Parathyroid adenoma (tissue), 2 donors: ENCODE measurements around the gene SPECC1L.
A peak's percentile ranks its signal among the peaks of the same experiment; 100 is the strongest.

ENCODE experiments used
- H2AFZ ChIP-seq: fragments of 300-600 bp; sonication (generic); one replicate; pipeline ENCODE4 v1.7.0; 2017; ENCODE audit warnings: antibody characterized with exemption, mild to moderate bottlenecking
- H3K27ac ChIP-seq: fragments of 300-600 bp; sonication (generic); one replicate; pipeline ENCODE4 v1.7.0; 2017
- H3K27me3 ChIP-seq: fragments of 300-600 bp; sonication (generic); one replicate; pipeline ENCODE4 v1.7.0; 2017; ENCODE audit warnings: low read length; ENCODE audit not compliant: control insufficient read depth, insufficient read depth
- H3K36me3 ChIP-seq: fragments of 300-600 bp; sonication (generic); one replicate; pipeline ENCODE4 v1.7.0; 2017; ENCODE audit warnings: low read length; ENCODE audit not compliant: control insufficient read depth, insufficient read depth
- H3K4me1 ChIP-seq: fragments of 300-600 bp; sonication (generic); one replicate; pipeline ENCODE4 v1.7.0; 2017; ENCODE audit warnings: control low read depth
- H3K4me2 ChIP-seq: fragments of 300-600 bp; sonication (generic); one replicate; pipeline ENCODE4 v1.7.0; 2017; ENCODE audit warnings: low read length
- H3K4me3 ChIP-seq: fragments of 300-600 bp; sonication (generic); one replicate; pipeline ENCODE4 v1.7.0; 2017; ENCODE audit warnings: low read depth, low read length
- H3K79me2 ChIP-seq: fragments of 300-600 bp; sonication (generic); one replicate; pipeline ENCODE4 v1.7.0; 2017; ENCODE audit warnings: control low read depth
- H3K9ac ChIP-seq: fragments of 300-600 bp; sonication (generic); one replicate; pipeline ENCODE4 v1.7.0; 2017; ENCODE audit warnings: mild to moderate bottlenecking
- H3K9me3 ChIP-seq: fragments of 300-600 bp; sonication (generic); one replicate; pipeline ENCODE4 v1.7.0; 2017; ENCODE audit warnings: low read length; ENCODE audit not compliant: control insufficient read depth
- CTCF ChIP-seq: fragments of 300-600 bp; sonication (generic); IDR thresholded peaks from one replicate; pipeline ENCODE4 v1.7.0; 2017; ENCODE audit warnings: antibody characterized with exemption, mild to moderate bottlenecking
- donor health status: primary hyperparathyroidism.

SPECC1L gene

GRCh38 chr22:24466716-24467328 lies 196.2 kb downstream of the SPECC1L start:
- H3K4me1 ChIP-seq, result peaks cover 4% of the 10 kb centered on the region
- no peak for TF ChIP-seq CTCF
- no peaks in the 10 kb centered on the region for H3K79me2 ChIP-seq
- H3K4me3 ChIP-seq, result no peak overlapping the region
- no peak overlapping the region for H2AFZ ChIP-seq
- peak overlapping the region; percentile 44 for H3K27ac ChIP-seq
- no peak overlapping the region for H3K4me2 ChIP-seq
- H3K27me3 ChIP-seq, result no peaks in the 10 kb centered on the region
- no peak overlapping the region for H3K9ac ChIP-seq
- H3K36me3 ChIP-seq, result no peaks in the 10 kb centered on the region
- H3K9me3 ChIP-seq, result no peaks in the 10 kb centered on the region

- Histone ChIP-seq H3K36me3 (no peaks in the 10 kb centered on the region), H3K79me2 (no peaks in the 10 kb centered on the region), H3K27me3 (no peaks in the 10 kb centered on the region), H3K9me3 (no peaks in the 10 kb centered on the region), H3K9ac (no peak overlapping the region), H3K27ac (peak overlapping the region; percentile 44), H3K4me1 (peaks cover 4% of the 10 kb centered on the region), H3K4me3 (no peak overlapping the region), H2AFZ (no peak overlapping the region), H3K4me2 (no peak overlapping the region)
- no peak for TF ChIP-seq CTCF
These were observed 196.7 kb downstream of the SPECC1L start for GRCh38 chr22:24467340-24467739.
